WTC11 (cell line): ENCODE data around the gene PISD. TPM values are rescaled to one million over a fixed set of nuclear protein-coding genes. Genes with fewer than 3 reads are reported as not detected.

Experiments
- ATAC-seq: fragments of 200-7000 bp; cut with Tn5 transposase; 2 replicates; pipeline ENCODE4 v1.10.0; 2021; ENCODE audit warnings: mild to moderate bottlenecking, moderate library complexity
- CTCF ChIA-PET: fragments of 300-600 bp; sonication (Branson Sonifier 250); formaldehyde crosslinking; loops from one replicate; lab custom pipeline; 2021; ENCODE audit warnings: antibody characterized with exemption; lab: Charles Lee
- POLR2A ChIA-PET: fragments of 350-600 bp; sonication (Branson Sonifier 250); formaldehyde crosslinking; loops from one replicate; lab custom pipeline; 2021; ENCODE audit warnings: antibody characterized with exemption; lab: Charles Lee
- DNase-seq: peaks from one replicate; pipeline ENCODE4 v3.0.0; 2021; ENCODE audit warnings: low spot score
- H3K27ac Mint-ChIP-seq: 2 replicates; pipeline ENCODE4 v1.8.0; 2021; ENCODE audit warnings: mixed read lengths
- H3K27me3 Mint-ChIP-seq: 2 replicates; pipeline ENCODE4 v1.8.0; 2021; ENCODE audit warnings: low read depth, mild to moderate bottlenecking, moderate library complexity, mixed read lengths
- H3K36me3 Mint-ChIP-seq: 2 replicates; pipeline ENCODE4 v1.8.0; 2021; ENCODE audit warnings: mixed read lengths
- H3K4me1 Mint-ChIP-seq: 2 replicates; pipeline ENCODE4 v1.8.0; 2022; ENCODE audit warnings: mixed read lengths
- H3K4me3 Mint-ChIP-seq: 2 replicates; pipeline ENCODE4 v1.8.0; 2021; ENCODE audit warnings: mild to moderate bottlenecking, moderate library complexity, mixed read lengths
- H3K9me3 Mint-ChIP-seq: 2 replicates; pipeline ENCODE4 v1.8.0; 2021; ENCODE audit warnings: mixed read lengths
- CBFB ChIP-seq: sonication (generic); formaldehyde crosslinking; IDR thresholded peaks from 2 replicates; pipeline ENCODE4 v1.8.1; 2022; ENCODE audit warnings: mild to moderate bottlenecking, low read depth, missing genetic modification reagents
- FOXJ3 ChIP-seq: sonication (generic); formaldehyde crosslinking; IDR thresholded peaks from 2 replicates; pipeline ENCODE4 v1.9.0; 2021; ENCODE audit warnings: missing genetic modification reagents, mild to moderate bottlenecking, borderline replicate concordance
- FOXP1 ChIP-seq: sonication (generic); formaldehyde crosslinking; IDR thresholded peaks from 2 replicates; pipeline ENCODE4 v1.8.0; 2022; ENCODE audit warnings: missing genetic modification reagents, mild to moderate bottlenecking, moderate library complexity, borderline replicate concordance
- GRHL2 ChIP-seq: fragments of 250-450 bp; sonication (Bioruptor Pico); IDR thresholded peaks from 2 replicates; pipeline ENCODE4 v1.8.0; 2022; ENCODE audit warnings: mild to moderate bottlenecking, moderate library complexity; ENCODE audit not compliant: insufficient replicate concordance, severe bottlenecking
- JAZF1 ChIP-seq: fragments of 250-450 bp; sonication (Bioruptor Pico); IDR thresholded peaks from 2 replicates; pipeline ENCODE4 v1.9.0; 2021; ENCODE audit warnings: moderate library complexity, mild to moderate bottlenecking, inconsistent platforms
- MYBL2 ChIP-seq: sonication (generic); formaldehyde crosslinking; IDR thresholded peaks from 2 replicates; pipeline ENCODE4 v1.8.1; 2023; ENCODE audit warnings: mild to moderate bottlenecking, moderate library complexity, missing genetic modification reagents
- NFATC4 ChIP-seq: fragments of 250-450 bp; sonication (Bioruptor Pico); IDR thresholded peaks from 2 replicates; pipeline ENCODE4 v1.9.0; 2021; ENCODE audit warnings: mild to moderate bottlenecking
- SMAD3 ChIP-seq: sonication (generic); formaldehyde crosslinking; IDR thresholded peaks from 2 replicates; pipeline ENCODE4 v1.8.0; 2022; ENCODE audit warnings: missing genetic modification reagents, mild to moderate bottlenecking, borderline replicate concordance
- TEAD4 ChIP-seq: sonication (generic); formaldehyde crosslinking; IDR thresholded peaks from 2 replicates; pipeline ENCODE4 v1.8.0; 2022; ENCODE audit warnings: mild to moderate bottlenecking, missing genetic modification reagents
- ZNF121 ChIP-seq: sonication (generic); formaldehyde crosslinking; IDR thresholded peaks from 2 replicates; pipeline ENCODE4 v1.8.0; 2023; ENCODE audit warnings: missing genetic modification reagents
- ZNF219 ChIP-seq: sonication (generic); formaldehyde crosslinking; IDR thresholded peaks from 2 replicates; pipeline ENCODE4 v1.8.0; 2023; ENCODE audit warnings: missing genetic modification reagents, mild to moderate bottlenecking, borderline replicate concordance
- ZNF263 ChIP-seq: sonication (generic); formaldehyde crosslinking; IDR thresholded peaks from 2 replicates; pipeline ENCODE4 v1.8.1; 2022; ENCODE audit warnings: low read depth, mild to moderate bottlenecking, moderate library complexity, missing genetic modification reagents
- total RNA-seq: library from RNA; stranded (reverse); gene quantifications from 3 replicates; pipeline ENCODE4 v1.2.3, GENCODE V29; 2021
- TF ChIP-seq, protein P1 (sequence below): sonication (generic); formaldehyde crosslinking; IDR thresholded peaks from 2 replicates; pipeline ENCODE4 v1.8.0; 2023; ENCODE audit warnings: missing genetic modification reagents, mild to moderate bottlenecking, borderline replicate concordance
- TF ChIP-seq, protein P2 (sequence below): sonication (generic); formaldehyde crosslinking; IDR thresholded peaks from 2 replicates; pipeline ENCODE4 v1.8.1; 2022; ENCODE audit warnings: low read depth, mild to moderate bottlenecking, moderate library complexity, missing genetic modification reagents, borderline replicate concordance
- TF ChIP-seq, protein P3 (sequence below): sonication (generic); formaldehyde crosslinking; IDR thresholded peaks from 2 replicates; pipeline ENCODE4 v1.8.1; 2022; ENCODE audit warnings: low read depth, missing genetic modification reagents, borderline replicate concordance
- TF ChIP-seq, protein P4 (sequence below): fragments of 250-450 bp; sonication (Bioruptor Pico); IDR thresholded peaks from 2 replicates; pipeline ENCODE4 v1.9.0; 2021; ENCODE audit warnings: moderate library complexity, mild to moderate bottlenecking, inconsistent platforms, borderline replicate concordance
- TF ChIP-seq, protein P5 (sequence below): sonication (generic); formaldehyde crosslinking; IDR thresholded peaks from 2 replicates; pipeline ENCODE4 v1.8.1; 2023; ENCODE audit warnings: mild to moderate bottlenecking, missing genetic modification reagents, moderate library complexity
- TF ChIP-seq, protein P6 (sequence below): sonication (generic); formaldehyde crosslinking; IDR thresholded peaks from 2 replicates; pipeline ENCODE4 v1.8.0; 2023; ENCODE audit warnings: missing genetic modification reagents
- TF ChIP-seq, protein P7 (sequence below): sonication (generic); formaldehyde crosslinking; IDR thresholded peaks from 2 replicates; pipeline ENCODE4 v1.8.1; 2023; ENCODE audit warnings: mild to moderate bottlenecking, missing genetic modification reagents, moderate library complexity
- TF ChIP-seq, protein P8 (sequence below): fragments of 250-450 bp; sonication (Bioruptor Pico); IDR thresholded peaks from 2 replicates; pipeline ENCODE4 v1.9.0; 2021; ENCODE audit warnings: mild to moderate bottlenecking
- TF ChIP-seq, protein P9 (sequence below): fragments of 250-450 bp; sonication (Bioruptor Pico); IDR thresholded peaks from 2 replicates; pipeline ENCODE4 v1.8.0; 2021; ENCODE audit warnings: mild to moderate bottlenecking

Gene PISD
- total RNA-seq, 1 experiment from 2014 or later: 55.7 TPM

DNA sequence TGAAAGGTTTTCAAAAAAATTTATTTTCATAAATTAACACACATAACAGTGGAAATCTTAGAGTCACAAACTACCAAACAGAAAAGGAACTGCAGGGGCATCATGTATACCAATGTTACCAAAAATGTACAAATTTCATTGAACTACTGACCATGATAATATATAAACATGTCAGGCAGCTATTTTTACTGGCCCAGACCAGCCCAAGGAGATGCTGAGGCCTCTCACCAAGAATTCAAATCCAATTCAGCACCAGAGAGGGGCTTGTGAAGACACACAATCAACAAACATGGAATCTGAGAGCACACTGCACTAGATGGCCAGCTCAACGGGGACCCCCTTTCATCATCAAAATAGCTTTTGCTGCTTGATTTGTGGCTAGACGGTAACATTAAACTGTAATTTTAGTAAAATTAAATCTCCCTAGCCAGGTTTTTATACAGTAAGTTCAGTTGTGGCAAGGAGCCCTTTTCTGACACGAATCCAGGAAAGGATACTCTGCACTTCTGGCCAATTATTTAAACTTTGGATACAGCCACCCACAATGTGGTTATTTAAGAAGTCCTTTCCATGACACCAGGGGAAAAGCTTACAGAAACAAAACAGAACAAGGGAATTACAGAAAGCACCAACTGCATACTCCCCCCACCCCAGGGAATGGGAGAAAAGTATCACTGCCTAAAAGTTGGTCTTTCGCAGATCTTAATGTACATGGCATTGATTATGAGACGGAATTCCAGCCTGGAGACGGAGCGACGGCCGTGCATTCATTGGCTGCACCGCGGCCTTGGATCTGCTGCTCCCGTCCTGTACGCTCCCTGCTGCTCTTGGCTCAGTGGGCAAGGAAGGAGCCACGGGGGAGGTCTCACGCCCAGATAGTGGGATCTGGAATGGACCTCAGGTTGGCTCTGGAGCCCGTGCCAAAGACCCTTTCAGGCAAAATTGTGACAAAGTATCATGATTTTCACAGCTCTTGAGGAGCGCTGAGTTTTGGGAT lies 19.6 kb upstream of the PISD start (continued):
- TF ChIP-seq, protein P1, sequence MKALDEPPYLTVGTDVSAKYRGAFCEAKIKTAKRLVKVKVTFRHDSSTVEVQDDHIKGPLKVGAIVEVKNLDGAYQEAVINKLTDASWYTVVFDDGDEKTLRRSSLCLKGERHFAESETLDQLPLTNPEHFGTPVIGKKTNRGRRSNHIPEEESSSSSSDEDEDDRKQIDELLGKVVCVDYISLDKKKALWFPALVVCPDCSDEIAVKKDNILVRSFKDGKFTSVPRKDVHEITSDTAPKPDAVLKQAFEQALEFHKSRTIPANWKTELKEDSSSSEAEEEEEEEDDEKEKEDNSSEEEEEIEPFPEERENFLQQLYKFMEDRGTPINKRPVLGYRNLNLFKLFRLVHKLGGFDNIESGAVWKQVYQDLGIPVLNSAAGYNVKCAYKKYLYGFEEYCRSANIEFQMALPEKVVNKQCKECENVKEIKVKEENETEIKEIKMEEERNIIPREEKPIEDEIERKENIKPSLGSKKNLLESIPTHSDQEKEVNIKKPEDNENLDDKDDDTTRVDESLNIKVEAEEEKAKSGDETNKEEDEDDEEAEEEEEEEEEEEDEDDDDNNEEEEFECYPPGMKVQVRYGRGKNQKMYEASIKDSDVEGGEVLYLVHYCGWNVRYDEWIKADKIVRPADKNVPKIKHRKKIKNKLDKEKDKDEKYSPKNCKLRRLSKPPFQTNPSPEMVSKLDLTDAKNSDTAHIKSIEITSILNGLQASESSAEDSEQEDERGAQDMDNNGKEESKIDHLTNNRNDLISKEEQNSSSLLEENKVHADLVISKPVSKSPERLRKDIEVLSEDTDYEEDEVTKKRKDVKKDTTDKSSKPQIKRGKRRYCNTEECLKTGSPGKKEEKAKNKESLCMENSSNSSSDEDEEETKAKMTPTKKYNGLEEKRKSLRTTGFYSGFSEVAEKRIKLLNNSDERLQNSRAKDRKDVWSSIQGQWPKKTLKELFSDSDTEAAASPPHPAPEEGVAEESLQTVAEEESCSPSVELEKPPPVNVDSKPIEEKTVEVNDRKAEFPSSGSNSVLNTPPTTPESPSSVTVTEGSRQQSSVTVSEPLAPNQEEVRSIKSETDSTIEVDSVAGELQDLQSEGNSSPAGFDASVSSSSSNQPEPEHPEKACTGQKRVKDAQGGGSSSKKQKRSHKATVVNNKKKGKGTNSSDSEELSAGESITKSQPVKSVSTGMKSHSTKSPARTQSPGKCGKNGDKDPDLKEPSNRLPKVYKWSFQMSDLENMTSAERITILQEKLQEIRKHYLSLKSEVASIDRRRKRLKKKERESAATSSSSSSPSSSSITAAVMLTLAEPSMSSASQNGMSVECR (CRISPR knock-in tag): no peak
- TF ChIP-seq, protein P2, sequence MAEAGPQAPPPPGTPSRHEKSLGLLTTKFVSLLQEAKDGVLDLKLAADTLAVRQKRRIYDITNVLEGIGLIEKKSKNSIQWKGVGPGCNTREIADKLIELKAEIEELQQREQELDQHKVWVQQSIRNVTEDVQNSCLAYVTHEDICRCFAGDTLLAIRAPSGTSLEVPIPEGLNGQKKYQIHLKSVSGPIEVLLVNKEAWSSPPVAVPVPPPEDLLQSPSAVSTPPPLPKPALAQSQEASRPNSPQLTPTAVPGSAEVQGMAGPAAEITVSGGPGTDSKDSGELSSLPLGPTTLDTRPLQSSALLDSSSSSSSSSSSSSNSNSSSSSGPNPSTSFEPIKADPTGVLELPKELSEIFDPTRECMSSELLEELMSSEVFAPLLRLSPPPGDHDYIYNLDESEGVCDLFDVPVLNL: no peak
- TF ChIP-seq, protein P3, sequence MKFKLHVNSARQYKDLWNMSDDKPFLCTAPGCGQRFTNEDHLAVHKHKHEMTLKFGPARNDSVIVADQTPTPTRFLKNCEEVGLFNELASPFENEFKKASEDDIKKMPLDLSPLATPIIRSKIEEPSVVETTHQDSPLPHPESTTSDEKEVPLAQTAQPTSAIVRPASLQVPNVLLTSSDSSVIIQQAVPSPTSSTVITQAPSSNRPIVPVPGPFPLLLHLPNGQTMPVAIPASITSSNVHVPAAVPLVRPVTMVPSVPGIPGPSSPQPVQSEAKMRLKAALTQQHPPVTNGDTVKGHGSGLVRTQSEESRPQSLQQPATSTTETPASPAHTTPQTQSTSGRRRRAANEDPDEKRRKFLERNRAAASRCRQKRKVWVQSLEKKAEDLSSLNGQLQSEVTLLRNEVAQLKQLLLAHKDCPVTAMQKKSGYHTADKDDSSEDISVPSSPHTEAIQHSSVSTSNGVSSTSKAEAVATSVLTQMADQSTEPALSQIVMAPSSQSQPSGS: no peak
- TF ChIP-seq MYBL2 (CRISPR knock-in tag) (no peak), GRHL2 (no peak), JAZF1 (CRISPR knock-in tag) (no peak), TEAD4 (CRISPR knock-in tag) (no peak), FOXP1 (no peak), SMAD3 (no peak)

DNA sequence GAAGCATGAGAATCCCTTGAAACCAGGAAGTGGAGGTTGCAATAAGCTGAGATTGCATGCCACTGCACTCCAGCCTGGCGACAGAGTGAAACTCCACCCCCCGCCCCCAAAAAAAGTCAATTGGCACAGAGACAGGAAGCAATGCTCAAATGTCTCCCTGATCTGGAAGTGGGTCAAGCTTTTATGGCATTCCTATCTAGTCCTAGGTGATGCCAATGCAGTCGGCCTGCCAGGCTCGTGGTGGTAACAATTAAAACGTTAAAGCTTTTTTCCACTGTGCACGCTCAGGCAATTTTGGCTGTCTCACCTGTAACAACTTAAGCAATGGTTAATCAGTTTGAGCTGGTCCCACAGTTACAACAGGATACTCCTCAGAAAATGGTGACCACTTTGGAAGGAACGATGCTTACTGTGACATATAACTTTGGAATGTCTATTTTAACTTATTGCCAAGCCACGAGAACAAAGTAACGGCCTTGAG lies 18.9 kb upstream of the PISD start:
- Mint-ChIP-seq H3K27me3 (peaks cover 9% of the 10 kb centered on the region), H3K4me1 (no peaks in the 10 kb centered on the region; the same call in 1 of the 2 replicates), H3K4me3 (no peak overlapping the region), H3K27ac (no peak overlapping the region), H3K36me3 (peaks cover 21% of the 10 kb centered on the region), H3K9me3 (peaks cover 4% of the 10 kb centered on the region; the same call in 1 of the 2 replicates)
- ATAC-seq (no peak), DNase-seq (no peak)
- CTCF ChIA-PET: interaction anchor here (2.8 kb wide), 1 partner anchor 289 kb away, joined by 15 read pairs; no protein-coding TSS in a partner anchor
- POLR2A ChIA-PET: no interaction called here
- TF ChIP-seq ZNF219 (CRISPR knock-in tag): no peak
- TF ChIP-seq, protein P3: no peak
- TF ChIP-seq, protein P4, sequence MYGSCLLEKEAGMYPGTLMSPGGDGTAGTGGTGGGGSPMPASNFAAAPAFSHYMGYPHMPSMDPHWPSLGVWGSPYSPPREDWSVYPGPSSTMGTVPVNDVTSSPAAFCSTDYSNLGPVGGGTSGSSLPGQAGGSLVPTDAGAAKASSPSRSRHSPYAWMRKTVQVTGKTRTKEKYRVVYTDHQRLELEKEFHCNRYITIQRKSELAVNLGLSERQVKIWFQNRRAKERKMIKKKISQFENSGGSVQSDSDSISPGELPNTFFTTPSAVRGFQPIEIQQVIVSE (CRISPR knock-in tag): no peak
- TF ChIP-seq, protein P5, sequence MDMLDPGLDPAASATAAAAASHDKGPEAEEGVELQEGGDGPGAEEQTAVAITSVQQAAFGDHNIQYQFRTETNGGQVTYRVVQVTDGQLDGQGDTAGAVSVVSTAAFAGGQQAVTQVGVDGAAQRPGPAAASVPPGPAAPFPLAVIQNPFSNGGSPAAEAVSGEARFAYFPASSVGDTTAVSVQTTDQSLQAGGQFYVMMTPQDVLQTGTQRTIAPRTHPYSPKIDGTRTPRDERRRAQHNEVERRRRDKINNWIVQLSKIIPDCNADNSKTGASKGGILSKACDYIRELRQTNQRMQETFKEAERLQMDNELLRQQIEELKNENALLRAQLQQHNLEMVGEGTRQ (CRISPR knock-in tag): no peak
- no peak for TF ChIP-seq ZNF121 (CRISPR knock-in tag)
- TF ChIP-seq NFATC4 (CRISPR knock-in tag): no peak
- TF ChIP-seq, protein P6, sequence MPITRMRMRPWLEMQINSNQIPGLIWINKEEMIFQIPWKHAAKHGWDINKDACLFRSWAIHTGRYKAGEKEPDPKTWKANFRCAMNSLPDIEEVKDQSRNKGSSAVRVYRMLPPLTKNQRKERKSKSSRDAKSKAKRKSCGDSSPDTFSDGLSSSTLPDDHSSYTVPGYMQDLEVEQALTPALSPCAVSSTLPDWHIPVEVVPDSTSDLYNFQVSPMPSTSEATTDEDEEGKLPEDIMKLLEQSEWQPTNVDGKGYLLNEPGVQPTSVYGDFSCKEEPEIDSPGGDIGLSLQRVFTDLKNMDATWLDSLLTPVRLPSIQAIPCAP (CRISPR knock-in tag): no peak
- TF ChIP-seq, protein P7, sequence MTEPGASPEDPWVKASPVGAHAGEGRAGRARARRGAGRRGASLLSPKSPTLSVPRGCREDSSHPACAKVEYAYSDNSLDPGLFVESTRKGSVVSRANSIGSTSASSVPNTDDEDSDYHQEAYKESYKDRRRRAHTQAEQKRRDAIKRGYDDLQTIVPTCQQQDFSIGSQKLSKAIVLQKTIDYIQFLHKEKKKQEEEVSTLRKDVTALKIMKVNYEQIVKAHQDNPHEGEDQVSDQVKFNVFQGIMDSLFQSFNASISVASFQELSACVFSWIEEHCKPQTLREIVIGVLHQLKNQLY (CRISPR knock-in tag): no peak
- TF ChIP-seq CBFB (CRISPR knock-in tag): no peak
- no peak for TF ChIP-seq ZNF263 (CRISPR knock-in tag)
- TF ChIP-seq FOXJ3 (CRISPR knock-in tag): no peak
- TF ChIP-seq, protein P8, sequence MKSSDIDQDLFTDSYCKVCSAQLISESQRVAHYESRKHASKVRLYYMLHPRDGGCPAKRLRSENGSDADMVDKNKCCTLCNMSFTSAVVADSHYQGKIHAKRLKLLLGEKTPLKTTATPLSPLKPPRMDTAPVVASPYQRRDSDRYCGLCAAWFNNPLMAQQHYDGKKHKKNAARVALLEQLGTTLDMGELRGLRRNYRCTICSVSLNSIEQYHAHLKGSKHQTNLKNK (CRISPR knock-in tag): no peak
- TF ChIP-seq, protein P9, sequence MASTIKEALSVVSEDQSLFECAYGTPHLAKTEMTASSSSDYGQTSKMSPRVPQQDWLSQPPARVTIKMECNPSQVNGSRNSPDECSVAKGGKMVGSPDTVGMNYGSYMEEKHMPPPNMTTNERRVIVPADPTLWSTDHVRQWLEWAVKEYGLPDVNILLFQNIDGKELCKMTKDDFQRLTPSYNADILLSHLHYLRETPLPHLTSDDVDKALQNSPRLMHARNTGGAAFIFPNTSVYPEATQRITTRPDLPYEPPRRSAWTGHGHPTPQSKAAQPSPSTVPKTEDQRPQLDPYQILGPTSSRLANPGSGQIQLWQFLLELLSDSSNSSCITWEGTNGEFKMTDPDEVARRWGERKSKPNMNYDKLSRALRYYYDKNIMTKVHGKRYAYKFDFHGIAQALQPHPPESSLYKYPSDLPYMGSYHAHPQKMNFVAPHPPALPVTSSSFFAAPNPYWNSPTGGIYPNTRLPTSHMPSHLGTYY (CRISPR knock-in tag): no peak
